Chondrocyte (in vitro differentiated cells): ENCODE results near the gene ALK. TPM values are rescaled to one million over a fixed set of nuclear protein-coding genes. Genes with fewer than 3 reads are reported as not detected.
A peak's percentile ranks its signal among the peaks of the same experiment; 100 is the strongest.

Experiments used
- DNase-seq: peaks from one replicate; pipeline ENCODE4 v3.0.0; 2021; ENCODE audit warnings: mixed read lengths, low spot score
- H3K27ac Mint-ChIP-seq: one replicate; pipeline ENCODE4 v1.8.0; 2021; ENCODE audit warnings: mild to moderate bottlenecking, moderate library complexity, mixed read lengths; ENCODE audit not compliant: unreplicated experiment
- H3K27me3 Mint-ChIP-seq: 2 replicates; pipeline ENCODE4 v1.8.0; 2021; ENCODE audit warnings: low read depth, mixed read lengths
- H3K36me3 Mint-ChIP-seq: 2 replicates; pipeline ENCODE4 v1.8.0; 2021; ENCODE audit warnings: low read depth, mixed read lengths
- H3K4me1 Mint-ChIP-seq: 2 replicates; pipeline ENCODE4 v1.8.0; 2021; ENCODE audit warnings: low read depth, mild to moderate bottlenecking, mixed read lengths
- H3K4me3 Mint-ChIP-seq: one replicate; pipeline ENCODE4 v1.8.0; 2021; ENCODE audit warnings: mild to moderate bottlenecking, moderate library complexity, mixed read lengths; ENCODE audit not compliant: unreplicated experiment
- H3K9me3 Mint-ChIP-seq: 2 replicates; pipeline ENCODE4 v1.8.0; 2021; ENCODE audit warnings: low read depth, mixed read lengths
- CTCF ChIP-seq: fragments of 200-600 bp; sonication (generic); IDR thresholded peaks from 2 replicates; pipeline ENCODE4 v1.5.0; 2021; ENCODE audit warnings: antibody characterized with exemption, mild to moderate bottlenecking, moderate library complexity
- total RNA-seq: library from RNA; stranded (reverse); gene quantifications from 3 replicates; pipeline ENCODE4 v1.2.1, GENCODE V29; 2021

The ALK gene
- total RNA-seq, 1 donor from 2014 or later, result 0.07 TPM

GRCh38 chr2:29165362-29166241 is 755.8 kb downstream of the ALK start:
- H3K4me1 Mint-ChIP-seq, result peaks cover 15% of the 10 kb centered on the region
- DNase-seq, result no peak
- H3K27ac Mint-ChIP-seq, result peak overlapping the region; percentile 34
- no peaks in the 10 kb centered on the region for H3K27me3 Mint-ChIP-seq
- no peak overlapping the region for H3K4me3 Mint-ChIP-seq
- peaks cover 13% of the 10 kb centered on the region for H3K36me3 Mint-ChIP-seq
- H3K9me3 Mint-ChIP-seq, result peaks cover 3% of the 10 kb centered on the region
- no peak for TF ChIP-seq CTCF

- H3K27ac Mint-ChIP-seq, result no peak overlapping the region
- H3K4me1 Mint-ChIP-seq, result peaks cover 15% of the 10 kb centered on the region
- H3K36me3 Mint-ChIP-seq, result peaks cover 12% of the 10 kb centered on the region
- no peak for TF ChIP-seq CTCF
- H3K27me3 Mint-ChIP-seq, result no peaks in the 10 kb centered on the region
- H3K4me3 Mint-ChIP-seq, result no peak overlapping the region
- H3K9me3 Mint-ChIP-seq, result peaks cover 3% of the 10 kb centered on the region
- no peak for DNase-seq
Measured at GRCh38 chr2:29164091-29164846, 757.1 kb downstream of the ALK start.

GRCh38 chr2:29162204-29162928 is 759.0 kb downstream of the ALK start:
- H3K27ac Mint-ChIP-seq, result no peak overlapping the region
- TF ChIP-seq CTCF, result no peak
- no peak for DNase-seq
- peaks cover 14% of the 10 kb centered on the region for H3K36me3 Mint-ChIP-seq
- no peaks in the 10 kb centered on the region for H3K27me3 Mint-ChIP-seq
- peaks cover 18% of the 10 kb centered on the region for H3K4me1 Mint-ChIP-seq
- H3K9me3 Mint-ChIP-seq, result no peaks in the 10 kb centered on the region
- H3K4me3 Mint-ChIP-seq, result no peak overlapping the region

- no peak for TF ChIP-seq CTCF
- peaks cover 22% of the 10 kb centered on the region for H3K36me3 Mint-ChIP-seq
- no peak overlapping the region for H3K4me3 Mint-ChIP-seq
- no peaks in the 10 kb centered on the region for H3K27me3 Mint-ChIP-seq
- no peak overlapping the region for H3K27ac Mint-ChIP-seq
- no peak for DNase-seq
- no peaks in the 10 kb centered on the region for H3K9me3 Mint-ChIP-seq
- peaks cover 14% of the 10 kb centered on the region for H3K4me1 Mint-ChIP-seq
Measured at GRCh38 chr2:29160184-29160583, 761.2 kb downstream of the ALK start.

GRCh38 chr2:29159125-29159524 is 762.3 kb downstream of the ALK start:
- peaks cover 30% of the 10 kb centered on the region for H3K36me3 Mint-ChIP-seq
- DNase-seq, result no peak
- H3K4me3 Mint-ChIP-seq, result no peak overlapping the region
- no peak for TF ChIP-seq CTCF
- peaks cover 16% of the 10 kb centered on the region for H3K4me1 Mint-ChIP-seq
- no peaks in the 10 kb centered on the region for H3K27me3 Mint-ChIP-seq
- no peak overlapping the region for H3K27ac Mint-ChIP-seq
- no peaks in the 10 kb centered on the region for H3K9me3 Mint-ChIP-seq
